Muscle layer of duodenum (tissue), 2 donors: Measurements from ENCODE around the gene NTN3.

Experiments used
- H3K27ac ChIP-seq: one replicate; pipeline ENCODE4 v1.7.0; 2013; ENCODE audit warnings: mild to moderate bottlenecking, low read length
- H3K27me3 ChIP-seq: one replicate; pipeline ENCODE4 v1.7.0; 2013; ENCODE audit warnings: low read depth, mild to moderate bottlenecking, control low read depth, low read length
- H3K36me3 ChIP-seq, 2 donors: one replicate each; pipeline ENCODE4 v1.7.0; 2013; ENCODE audit warnings: low read length in 2 of 2, control low read depth in 1 of 2, mild to moderate bottlenecking in 1 of 2; ENCODE audit not compliant: insufficient read depth in 2 of 2, control insufficient read depth in 1 of 2
- H3K4me1 ChIP-seq, 2 donors: one replicate each; pipeline ENCODE4 v1.7.0; 2013; ENCODE audit warnings: low read length in 2 of 2, mild to moderate bottlenecking in 2 of 2, control low read depth in 1 of 2, moderate library complexity in 1 of 2; ENCODE audit not compliant: insufficient read depth in 2 of 2, control insufficient read depth in 1 of 2
- H3K4me3 ChIP-seq, 2 donors: one replicate each; pipeline ENCODE4 v1.7.0; 2013; ENCODE audit warnings: low read length in 2 of 2, low read depth in 1 of 2, mild to moderate bottlenecking in 1 of 2
- H3K9me3 ChIP-seq, 2 donors: one replicate each; pipeline ENCODE4 v1.7.0; 2013; ENCODE audit warnings: low read length in 2 of 2, control low read depth in 1 of 2, mild to moderate bottlenecking in 1 of 2; ENCODE audit not compliant: control insufficient read depth in 1 of 2
- donor health status: healthy.

Gene NTN3

GRCh38 chr16:2483939-2484897 lies 13.1 kb downstream of the NTN3 start:
- no peaks in the 10 kb centered on the region for H3K27me3 ChIP-seq
- H3K4me1 ChIP-seq = peaks cover 6 to 15% of the 10 kb centered on the region in 2 donors
- H3K4me3 ChIP-seq = no peak overlapping the region
- no peaks in the 10 kb centered on the region for H3K9me3 ChIP-seq
- H3K27ac ChIP-seq = no peak overlapping the region
- no peaks in the 10 kb centered on the region for H3K36me3 ChIP-seq

GRCh38 chr16:2484898-2485508 lies 13.9 kb downstream of the NTN3 start:
- Histone ChIP-seq H3K36me3 (peaks cover 0 to 5% of the 10 kb centered on the region in 2 donors), H3K27ac (no peak overlapping the region), H3K4me1 (peaks cover 6 to 15% of the 10 kb centered on the region in 2 donors), H3K27me3 (no peaks in the 10 kb centered on the region), H3K4me3 (no peak overlapping the region), H3K9me3 (no peaks in the 10 kb centered on the region)

GRCh38 chr16:2485811-2486507 lies 14.9 kb downstream of the NTN3 start:
- Histone ChIP-seq H3K4me3 (no peak overlapping the region), H3K27me3 (no peaks in the 10 kb centered on the region), H3K36me3 (peaks cover 0 to 12% of the 10 kb centered on the region in 2 donors), H3K4me1 (peaks cover 6 to 15% of the 10 kb centered on the region in 2 donors), H3K27ac (no peak overlapping the region), H3K9me3 (no peaks in the 10 kb centered on the region)

GRCh38 chr16:2486645-2487516 lies 15.8 kb downstream of the NTN3 start:
- Histone ChIP-seq H3K4me1 (peaks cover 6 to 15% of the 10 kb centered on the region in 2 donors), H3K36me3 (peaks cover 0 to 12% of the 10 kb centered on the region in 2 donors), H3K27ac (no peak overlapping the region), H3K4me3 (no peak overlapping the region), H3K9me3 (no peaks in the 10 kb centered on the region), H3K27me3 (no peaks in the 10 kb centered on the region)

GRCh38 chr16:2487517-2487842 lies 16.4 kb downstream of the NTN3 start:
- H3K9me3 ChIP-seq = no peaks in the 10 kb centered on the region
- H3K36me3 ChIP-seq = peaks cover 0 to 12% of the 10 kb centered on the region in 2 donors
- no peak overlapping the region for H3K27ac ChIP-seq
- H3K27me3 ChIP-seq = no peaks in the 10 kb centered on the region
- H3K4me3 ChIP-seq = no peak overlapping the region
- H3K4me1 ChIP-seq = peaks cover 4 to 11% of the 10 kb centered on the region in 2 donors

- Histone ChIP-seq H3K27me3 (no peaks in the 10 kb centered on the region), H3K27ac (no peak overlapping the region), H3K4me1 (peaks cover 4 to 6% of the 10 kb centered on the region in 2 donors), H3K36me3 (peaks cover 0 to 12% of the 10 kb centered on the region in 2 donors), H3K9me3 (no peaks in the 10 kb centered on the region), H3K4me3 (no peak overlapping the region)
These were observed 16.9 kb downstream of the NTN3 start for GRCh38 chr16:2487903-2488531.

- no peak overlapping the region for H3K27ac ChIP-seq
- no peaks in the 10 kb centered on the region for H3K27me3 ChIP-seq
- no peak overlapping the region for H3K4me3 ChIP-seq
These were observed 18.5 kb downstream of the NTN3 start for GRCh38 chr16:2489581-2489980.

GRCh38 chr16:2490190-2491105 lies 19.4 kb downstream of the NTN3 start:
- no peaks in the 10 kb centered on the region for H3K4me1 ChIP-seq
- H3K4me3 ChIP-seq = no peak overlapping the region
- no peak overlapping the region for H3K27ac ChIP-seq
- H3K27me3 ChIP-seq = no peaks in the 10 kb centered on the region
- H3K36me3 ChIP-seq = peaks cover 0 to 12% of the 10 kb centered on the region in 2 donors
- H3K9me3 ChIP-seq = no peaks in the 10 kb centered on the region

More at GRCh38 chr16:2489581-2489980, 18.5 kb downstream of the NTN3 start:
- Histone ChIP-seq H3K4me1 (no peaks in the 10 kb centered on the region), H3K36me3 (peaks cover 0 to 12% of the 10 kb centered on the region in 2 donors), H3K9me3 (no peaks in the 10 kb centered on the region)

- no peak overlapping the region for H3K27ac ChIP-seq
- H3K36me3 ChIP-seq = peaks cover 3 to 26% of the 10 kb centered on the region in 2 donors
- no peaks in the 10 kb centered on the region for H3K27me3 ChIP-seq
- no peak overlapping the region for H3K4me3 ChIP-seq
- no peaks in the 10 kb centered on the region for H3K9me3 ChIP-seq
- peaks cover 0 to 8% of the 10 kb centered on the region in 2 donors for H3K4me1 ChIP-seq
These were observed 21.2 kb downstream of the NTN3 start for GRCh38 chr16:2492292-2492691.
